Ishikawa (cell line): ENCODE results near the gene SEL1L3.

ENCODE experiments used
- CEBPB ChIP-seq: IDR thresholded peaks from 2 replicates; pipeline ENCODE4 v1.6.1; 2012
- CREB1 ChIP-seq: IDR thresholded peaks from 2 replicates; pipeline ENCODE4 v1.6.1; 2012; ENCODE audit warnings: low read depth
- EGR1 ChIP-seq: IDR thresholded peaks from 2 replicates; pipeline ENCODE4 v1.6.1; 2012
- EP300 ChIP-seq: IDR thresholded peaks from 2 replicates; pipeline ENCODE4 v1.6.1; 2012; ENCODE audit warnings: borderline replicate concordance
- FOXM1 ChIP-seq: IDR thresholded peaks from 2 replicates; pipeline ENCODE4 v1.6.1; 2012; ENCODE audit warnings: low read depth, borderline replicate concordance
- NFIC ChIP-seq: IDR thresholded peaks from 2 replicates; pipeline ENCODE4 v1.6.1; 2012
- RAD21 ChIP-seq: IDR thresholded peaks from 2 replicates; pipeline ENCODE4 v1.6.1; 2012; ENCODE audit warnings: low read depth
- TAF1 ChIP-seq: IDR thresholded peaks from 2 replicates; pipeline ENCODE4 v1.6.1; 2012; ENCODE audit warnings: low read depth, mild to moderate bottlenecking
- TCF12 ChIP-seq: IDR thresholded peaks from 2 replicates; pipeline ENCODE4 v1.6.1; 2012; ENCODE audit warnings: low read depth
- TEAD4 ChIP-seq: IDR thresholded peaks from 2 replicates; pipeline ENCODE4 v1.6.1; 2012
- YY1 ChIP-seq: IDR thresholded peaks from 2 replicates; pipeline ENCODE4 v1.6.1; 2012; ENCODE audit warnings: low read depth
- ZBTB7A ChIP-seq: IDR thresholded peaks from 2 replicates; pipeline ENCODE4 v1.6.1; 2012; ENCODE audit warnings: low read depth
- TF ChIP-seq, protein P1 (sequence below): IDR thresholded peaks from 2 replicates; pipeline ENCODE4 v1.6.1; 2012
- TF ChIP-seq, protein P2 (sequence below): IDR thresholded peaks from 2 replicates; pipeline ENCODE4 v1.6.1; 2012; ENCODE audit warnings: low read depth, mild to moderate bottlenecking
- TF ChIP-seq, protein P3 (sequence below): IDR thresholded peaks from 2 replicates; pipeline ENCODE4 v1.6.1; 2012

The SEL1L3 gene

DNA sequence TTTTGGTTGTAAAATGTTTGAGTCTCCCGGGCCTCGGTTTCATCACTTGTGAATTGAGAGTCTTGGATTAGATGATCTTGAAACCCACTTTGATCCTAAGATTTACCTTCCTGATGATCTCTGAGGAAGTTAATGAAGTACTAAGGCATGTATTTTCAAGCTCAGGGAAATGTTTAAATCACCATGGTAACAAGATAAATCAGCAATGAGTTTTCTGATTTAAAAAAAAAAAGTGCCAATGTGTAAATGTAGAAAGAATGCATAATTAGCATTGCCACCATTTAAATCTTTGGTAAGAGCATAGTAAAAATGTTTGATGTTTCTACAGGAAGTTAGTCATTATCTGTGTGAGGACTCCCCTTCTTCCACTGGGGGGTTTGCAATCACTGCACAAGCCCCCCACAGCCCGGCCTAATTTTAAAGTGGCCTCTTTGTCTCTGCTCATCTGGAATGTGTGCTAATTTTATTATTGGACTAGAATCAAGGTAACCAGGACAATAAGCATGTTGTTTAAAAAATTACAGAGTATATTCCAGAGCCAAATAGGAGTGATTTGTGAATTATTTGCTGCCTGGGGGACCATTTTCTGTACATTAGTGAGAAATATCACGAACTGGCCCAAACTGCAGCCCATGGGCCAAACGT lies 113.5 kb downstream of the SEL1L3 start:
- TF ChIP-seq EP300 (no peak), CREB1 (no peak), YY1 (no peak), TAF1 (no peak), TEAD4 (no peak), EGR1 (no peak), NFIC (no peak), TCF12 (no peak), ZBTB7A (no peak), CEBPB (no peak), RAD21 (no peak), FOXM1 (no peak)
- TF ChIP-seq, protein P1, sequence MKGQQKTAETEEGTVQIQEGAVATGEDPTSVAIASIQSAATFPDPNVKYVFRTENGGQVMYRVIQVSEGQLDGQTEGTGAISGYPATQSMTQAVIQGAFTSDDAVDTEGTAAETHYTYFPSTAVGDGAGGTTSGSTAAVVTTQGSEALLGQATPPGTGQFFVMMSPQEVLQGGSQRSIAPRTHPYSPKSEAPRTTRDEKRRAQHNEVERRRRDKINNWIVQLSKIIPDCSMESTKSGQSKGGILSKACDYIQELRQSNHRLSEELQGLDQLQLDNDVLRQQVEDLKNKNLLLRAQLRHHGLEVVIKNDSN: no peak
- TF ChIP-seq, protein P2, sequence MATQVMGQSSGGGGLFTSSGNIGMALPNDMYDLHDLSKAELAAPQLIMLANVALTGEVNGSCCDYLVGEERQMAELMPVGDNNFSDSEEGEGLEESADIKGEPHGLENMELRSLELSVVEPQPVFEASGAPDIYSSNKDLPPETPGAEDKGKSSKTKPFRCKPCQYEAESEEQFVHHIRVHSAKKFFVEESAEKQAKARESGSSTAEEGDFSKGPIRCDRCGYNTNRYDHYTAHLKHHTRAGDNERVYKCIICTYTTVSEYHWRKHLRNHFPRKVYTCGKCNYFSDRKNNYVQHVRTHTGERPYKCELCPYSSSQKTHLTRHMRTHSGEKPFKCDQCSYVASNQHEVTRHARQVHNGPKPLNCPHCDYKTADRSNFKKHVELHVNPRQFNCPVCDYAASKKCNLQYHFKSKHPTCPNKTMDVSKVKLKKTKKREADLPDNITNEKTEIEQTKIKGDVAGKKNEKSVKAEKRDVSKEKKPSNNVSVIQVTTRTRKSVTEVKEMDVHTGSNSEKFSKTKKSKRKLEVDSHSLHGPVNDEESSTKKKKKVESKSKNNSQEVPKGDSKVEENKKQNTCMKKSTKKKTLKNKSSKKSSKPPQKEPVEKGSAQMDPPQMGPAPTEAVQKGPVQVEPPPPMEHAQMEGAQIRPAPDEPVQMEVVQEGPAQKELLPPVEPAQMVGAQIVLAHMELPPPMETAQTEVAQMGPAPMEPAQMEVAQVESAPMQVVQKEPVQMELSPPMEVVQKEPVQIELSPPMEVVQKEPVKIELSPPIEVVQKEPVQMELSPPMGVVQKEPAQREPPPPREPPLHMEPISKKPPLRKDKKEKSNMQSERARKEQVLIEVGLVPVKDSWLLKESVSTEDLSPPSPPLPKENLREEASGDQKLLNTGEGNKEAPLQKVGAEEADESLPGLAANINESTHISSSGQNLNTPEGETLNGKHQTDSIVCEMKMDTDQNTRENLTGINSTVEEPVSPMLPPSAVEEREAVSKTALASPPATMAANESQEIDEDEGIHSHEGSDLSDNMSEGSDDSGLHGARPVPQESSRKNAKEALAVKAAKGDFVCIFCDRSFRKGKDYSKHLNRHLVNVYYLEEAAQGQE: no peak
- TF ChIP-seq, protein P3, sequence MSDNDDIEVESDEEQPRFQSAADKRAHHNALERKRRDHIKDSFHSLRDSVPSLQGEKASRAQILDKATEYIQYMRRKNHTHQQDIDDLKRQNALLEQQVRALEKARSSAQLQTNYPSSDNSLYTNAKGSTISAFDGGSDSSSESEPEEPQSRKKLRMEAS: no peak

DNA sequence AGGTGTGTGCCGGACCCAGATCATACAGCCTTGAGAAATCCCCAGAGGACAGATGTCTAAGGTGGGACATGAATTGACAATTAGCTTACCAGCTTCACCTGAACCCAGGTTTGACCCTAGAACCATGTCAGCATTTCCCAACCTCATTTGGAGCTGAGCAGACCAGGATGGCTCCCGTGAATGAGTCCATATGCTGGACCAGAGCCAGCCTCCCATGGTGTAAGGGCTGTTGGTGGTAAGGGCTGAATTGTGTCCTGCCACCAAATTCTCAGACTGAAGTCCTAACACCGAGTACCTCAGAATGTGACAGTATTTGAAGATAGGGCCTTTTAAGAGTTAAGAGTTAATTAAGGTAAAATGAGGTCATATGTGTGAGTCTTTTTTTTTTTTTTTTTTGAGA lies 118.8 kb downstream of the SEL1L3 start:
- no peak for TF ChIP-seq ZBTB7A
- TF ChIP-seq CREB1: no peak
- TF ChIP-seq EP300: no peak
- TF ChIP-seq NFIC: no peak
- no peak for TF ChIP-seq YY1
- TF ChIP-seq, protein P3: no peak
- TF ChIP-seq, protein P2: no peak
- TF ChIP-seq TAF1: no peak
- no peak for TF ChIP-seq EGR1
- TF ChIP-seq TCF12: no peak
- TF ChIP-seq RAD21: no peak
- no peak for TF ChIP-seq CEBPB
- TF ChIP-seq FOXM1: no peak

DNA sequence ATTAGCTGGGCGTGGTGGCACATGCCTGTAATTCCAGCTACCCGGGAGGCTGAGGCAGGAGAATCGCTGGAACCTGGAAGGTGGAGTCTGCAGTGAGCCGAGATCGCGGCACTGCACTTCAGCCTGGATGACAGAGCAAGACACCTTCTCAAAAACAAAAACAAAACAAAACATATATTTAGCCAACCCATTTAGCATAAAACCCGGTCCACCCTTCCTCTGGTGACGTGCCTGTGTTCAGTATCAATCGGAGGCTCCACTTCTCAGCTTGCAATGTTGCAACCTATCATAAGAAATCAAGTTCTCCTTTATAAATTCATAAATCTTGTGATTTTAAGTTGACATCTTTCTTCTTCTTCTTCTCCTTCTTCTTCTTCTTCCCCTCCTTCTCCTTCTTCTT lies 133.2 kb downstream of the SEL1L3 start:
- TF ChIP-seq, protein P1: no peak
- TF ChIP-seq RAD21 (no peak), TAF1 (no peak), CEBPB (no peak), TEAD4 (no peak), TCF12 (no peak), CREB1 (no peak), NFIC (no peak), ZBTB7A (no peak), YY1 (no peak), EGR1 (no peak), FOXM1 (no peak), EP300 (no peak)
- TF ChIP-seq, protein P2: no peak
- TF ChIP-seq, protein P3: no peak

DNA sequence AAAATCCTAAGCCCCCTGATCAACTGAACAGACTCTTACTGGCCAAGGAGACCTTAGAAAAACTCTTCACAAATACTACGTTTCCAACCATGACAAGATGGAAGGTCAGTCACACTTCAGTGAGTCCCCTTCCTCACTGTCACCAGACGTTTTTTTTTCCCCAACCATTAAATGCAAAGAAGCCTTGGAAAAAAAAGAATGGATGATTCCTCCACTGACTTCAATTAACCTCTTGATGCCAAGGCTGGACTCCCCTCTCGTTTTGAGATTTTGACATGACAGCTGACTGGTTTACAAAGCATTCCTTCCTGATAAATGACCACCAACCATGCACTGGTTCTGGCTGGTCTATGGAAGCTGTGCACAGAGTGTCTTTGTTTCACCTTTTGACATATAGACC lies 133.9 kb downstream of the SEL1L3 start:
- no peak for TF ChIP-seq TAF1
- peak; percentile 29; the same call in 1 of the 2 replicates for TF ChIP-seq TCF12
- TF ChIP-seq CREB1: no peak
- TF ChIP-seq EP300: peak; percentile 57; the same call in 1 of the 2 replicates
- TF ChIP-seq YY1: 0 out of 2 replicates have a peak, but pooled peaks have one; percentile 21
